ENCODE measurements around the gene KRT85. TPM values are rescaled to one million over a fixed set of nuclear protein-coding genes. Genes with fewer than 3 reads are reported as not detected.

KRT85 gene
- total RNA-seq, 1 donor from 2014 or later: not detected

GRCh38 chr12:52395761-52396434 lies 28.6 kb upstream of the KRT85 start:
- no peak overlapping the region for H3K27ac ChIP-seq (ENCODE audit: low read depth, low read length)
- Mint-ChIP-seq H3K9me3 (ENCODE audit: unreplicated experiment) (no peaks in the 10 kb centered on the region), H3K4me3 (ENCODE audit: unreplicated experiment) (no peak overlapping the region), H3K27ac (ENCODE audit: unreplicated experiment) (no peak overlapping the region), H3K27me3 (ENCODE audit: low read depth, unreplicated experiment) (peaks cover 71% of the 10 kb centered on the region), H3K4me1 (ENCODE audit: low read depth, unreplicated experiment) (peaks cover 2% of the 10 kb centered on the region), H3K36me3 (ENCODE audit: low read depth, unreplicated experiment) (no peaks in the 10 kb centered on the region)
- H3K79me2 ChIP-seq (ENCODE audit: insufficient read depth, low read length): no peaks in the 10 kb centered on the region
- no peak overlapping the region for H2AFZ ChIP-seq (ENCODE audit: low read depth, low read length)
- no peak for FAIRE-seq
- H3K27me3 ChIP-seq (ENCODE audit: insufficient read depth, low read length): peaks cover 17% of the 10 kb centered on the region
- no peak for DNase-seq (ENCODE audit: low read depth)
- H3K4me1 ChIP-seq (ENCODE audit: insufficient read depth, low read length): no peaks in the 10 kb centered on the region
- no peaks in the 10 kb centered on the region for H4K20me1 ChIP-seq (ENCODE audit: insufficient read depth, low read length)
- H3K9me3 ChIP-seq (ENCODE audit: insufficient read depth, low read depth, low read length): no peaks in the 10 kb centered on the region
- TF ChIP-seq, protein P1, sequence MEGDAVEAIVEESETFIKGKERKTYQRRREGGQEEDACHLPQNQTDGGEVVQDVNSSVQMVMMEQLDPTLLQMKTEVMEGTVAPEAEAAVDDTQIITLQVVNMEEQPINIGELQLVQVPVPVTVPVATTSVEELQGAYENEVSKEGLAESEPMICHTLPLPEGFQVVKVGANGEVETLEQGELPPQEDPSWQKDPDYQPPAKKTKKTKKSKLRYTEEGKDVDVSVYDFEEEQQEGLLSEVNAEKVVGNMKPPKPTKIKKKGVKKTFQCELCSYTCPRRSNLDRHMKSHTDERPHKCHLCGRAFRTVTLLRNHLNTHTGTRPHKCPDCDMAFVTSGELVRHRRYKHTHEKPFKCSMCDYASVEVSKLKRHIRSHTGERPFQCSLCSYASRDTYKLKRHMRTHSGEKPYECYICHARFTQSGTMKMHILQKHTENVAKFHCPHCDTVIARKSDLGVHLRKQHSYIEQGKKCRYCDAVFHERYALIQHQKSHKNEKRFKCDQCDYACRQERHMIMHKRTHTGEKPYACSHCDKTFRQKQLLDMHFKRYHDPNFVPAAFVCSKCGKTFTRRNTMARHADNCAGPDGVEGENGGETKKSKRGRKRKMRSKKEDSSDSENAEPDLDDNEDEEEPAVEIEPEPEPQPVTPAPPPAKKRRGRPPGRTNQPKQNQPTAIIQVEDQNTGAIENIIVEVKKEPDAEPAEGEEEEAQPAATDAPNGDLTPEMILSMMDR (IDR thresholded peaks at IDR 0.05; ENCODE audit: insufficient read depth, low read depth, low read length): no peak
- TF ChIP-seq EZH2 (IDR thresholded peaks at IDR 0.05; ENCODE audit: insufficient read depth, low read length): no peak
- H3K4me3 ChIP-seq (ENCODE audit: insufficient read depth, low read depth, low read length): no peak overlapping the region
- H3K9ac ChIP-seq (ENCODE audit: low read length): no peak overlapping the region
- H3K36me3 ChIP-seq (ENCODE audit: insufficient read depth, low read length): no peaks in the 10 kb centered on the region
- no peak overlapping the region for H3K4me2 ChIP-seq (ENCODE audit: low read length)

GRCh38 chr12:52394836-52395405 lies 27.6 kb upstream of the KRT85 start:
- TF ChIP-seq, protein P1 (IDR thresholded peaks at IDR 0.05; ENCODE audit: insufficient read depth, low read depth, low read length): no peak
- no peak for TF ChIP-seq EZH2 (IDR thresholded peaks at IDR 0.05; ENCODE audit: insufficient read depth, low read length)
- Histone ChIP-seq H2AFZ (ENCODE audit: low read depth, low read length) (no peak overlapping the region), H3K79me2 (ENCODE audit: insufficient read depth, low read length) (no peaks in the 10 kb centered on the region), H3K36me3 (ENCODE audit: insufficient read depth, low read length) (no peaks in the 10 kb centered on the region), H3K27ac (ENCODE audit: low read depth, low read length) (no peak overlapping the region), H3K4me1 (ENCODE audit: insufficient read depth, low read length) (no peaks in the 10 kb centered on the region), H3K9me3 (ENCODE audit: insufficient read depth, low read depth, low read length) (no peaks in the 10 kb centered on the region), H4K20me1 (ENCODE audit: insufficient read depth, low read length) (no peaks in the 10 kb centered on the region), H3K4me3 (ENCODE audit: insufficient read depth, low read depth, low read length) (no peak overlapping the region), H3K9ac (ENCODE audit: low read length) (no peak overlapping the region), H3K4me2 (ENCODE audit: low read length) (no peak overlapping the region), H3K27me3 (ENCODE audit: insufficient read depth, low read length) (peaks cover 17% of the 10 kb centered on the region)
- Mint-ChIP-seq H3K27me3 (ENCODE audit: low read depth, unreplicated experiment) (peaks cover 62% of the 10 kb centered on the region), H3K27ac (ENCODE audit: unreplicated experiment) (no peak overlapping the region), H3K9me3 (ENCODE audit: unreplicated experiment) (no peaks in the 10 kb centered on the region), H3K4me3 (ENCODE audit: unreplicated experiment) (no peak overlapping the region), H3K4me1 (ENCODE audit: low read depth, unreplicated experiment) (peaks cover 8% of the 10 kb centered on the region), H3K36me3 (ENCODE audit: low read depth, unreplicated experiment) (no peaks in the 10 kb centered on the region)
- FAIRE-seq (no peak), DNase-seq (ENCODE audit: low read depth) (no peak)

DNA sequence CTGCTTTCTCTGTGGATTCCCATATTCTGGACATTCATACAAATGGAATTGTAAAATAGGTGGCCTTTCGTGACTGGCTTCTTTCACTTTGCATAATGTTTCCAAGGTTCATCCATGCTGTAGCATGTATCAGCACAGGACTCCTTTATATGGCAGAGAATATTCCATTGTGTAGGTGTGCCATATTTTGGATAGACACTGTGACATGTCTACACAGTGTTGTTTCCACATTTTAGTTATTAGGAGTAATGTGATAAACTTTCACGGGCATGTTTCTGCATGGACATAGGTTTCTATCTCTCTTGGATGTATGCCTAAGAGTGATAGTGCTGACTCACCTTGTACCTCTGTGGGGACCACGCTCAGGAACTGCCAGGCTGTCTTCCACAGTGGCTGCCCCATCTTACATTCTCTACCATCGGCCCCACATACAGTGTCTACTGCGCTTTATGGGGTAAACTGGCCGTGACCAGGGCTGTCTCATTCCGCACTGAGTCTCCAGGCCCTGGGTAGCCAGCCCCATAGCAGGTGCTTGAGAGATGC lies 25.3 kb upstream of the KRT85 start:
- no peaks in the 10 kb centered on the region for H3K9me3 Mint-ChIP-seq (ENCODE audit: unreplicated experiment)
- Histone ChIP-seq H4K20me1 (ENCODE audit: insufficient read depth, low read length) (no peaks in the 10 kb centered on the region), H3K4me3 (ENCODE audit: insufficient read depth, low read depth, low read length) (no peak overlapping the region), H3K79me2 (ENCODE audit: insufficient read depth, low read length) (no peaks in the 10 kb centered on the region), H3K4me2 (ENCODE audit: low read length) (no peak overlapping the region), H3K27ac (ENCODE audit: low read depth, low read length) (no peak overlapping the region), H3K4me1 (ENCODE audit: insufficient read depth, low read length) (no peaks in the 10 kb centered on the region), H3K9ac (ENCODE audit: low read length) (no peak overlapping the region), H3K27me3 (ENCODE audit: insufficient read depth, low read length) (peaks cover 18% of the 10 kb centered on the region), H3K36me3 (ENCODE audit: insufficient read depth, low read length) (no peaks in the 10 kb centered on the region), H2AFZ (ENCODE audit: low read depth, low read length) (no peak overlapping the region), H3K9me3 (ENCODE audit: insufficient read depth, low read depth, low read length) (no peaks in the 10 kb centered on the region)
- no peak for TF ChIP-seq EZH2 (IDR thresholded peaks at IDR 0.05; ENCODE audit: insufficient read depth, low read length)
- TF ChIP-seq, protein P1 (IDR thresholded peaks at IDR 0.05; ENCODE audit: insufficient read depth, low read depth, low read length): no peak
- no peaks in the 10 kb centered on the region for H3K36me3 Mint-ChIP-seq (ENCODE audit: low read depth, unreplicated experiment)
- no peak overlapping the region for H3K4me3 Mint-ChIP-seq (ENCODE audit: unreplicated experiment)
- DNase-seq (ENCODE audit: low read depth) (no peak), FAIRE-seq (no peak)
- H3K27ac Mint-ChIP-seq (ENCODE audit: unreplicated experiment): no peak overlapping the region
- H3K4me1 Mint-ChIP-seq (ENCODE audit: low read depth, unreplicated experiment): peaks cover 16% of the 10 kb centered on the region
- H3K27me3 Mint-ChIP-seq (ENCODE audit: low read depth, unreplicated experiment): peaks cover 44% of the 10 kb centered on the region

Data from astrocyte (in vitro differentiated cells and primary cell).